Colonic mucosa (tissue), 4 donors: ENCODE measurements around the gene PTOV1. TPM values are rescaled to one million over a fixed set of nuclear protein-coding genes. Genes with fewer than 3 reads are reported as not detected.

Experiments used
- DNase-seq: peaks from one replicate; pipeline ENCODE4 v3.0.0-alpha.2; 2020
- H3K27ac ChIP-seq: fragments of 200-600 bp; one replicate; pipeline ENCODE4 v1.8.0; 2021
- H3K27me3 ChIP-seq: fragments of 200-600 bp; one replicate; pipeline ENCODE4 v1.8.0; 2021
- H3K36me3 ChIP-seq: fragments of 200-600 bp; one replicate; pipeline ENCODE4 v1.8.0; 2021
- H3K4me1 ChIP-seq: fragments of 200-600 bp; one replicate; pipeline ENCODE4 v1.8.0; 2021; ENCODE audit warnings: mild to moderate bottlenecking
- H3K4me3 ChIP-seq: fragments of 200-600 bp; one replicate; pipeline ENCODE4 v1.8.0; 2021
- H3K9ac ChIP-seq, 2 donors: one replicate each; pipeline ENCODE4 v1.7.0; 2013; ENCODE audit warnings: control low read depth in 2 of 2, low read depth in 2 of 2, low read length in 2 of 2
- H3K9me3 ChIP-seq: fragments of 200-600 bp; one replicate; pipeline ENCODE4 v1.8.0; 2021
- CTCF ChIP-seq: fragments of 200-600 bp; IDR thresholded peaks from one replicate; pipeline ENCODE4 v1.8.0; 2022; ENCODE audit warnings: antibody characterized with exemption, mild to moderate bottlenecking
- intact Hi-C: fragments of 100-400 bp; cut with DNase I; formaldehyde crosslinking; loops from one replicate; pipeline ENCODE4 v1.14.1; 2022
- total RNA-seq, 2 donors: library from RNA; stranded (reverse); fragmentation: NEBNext Ultra II Directional in 1 of 2; extraction: Animal tissue kit (Norgen Biotek cat#: 25700) in 1 of 2; gene quantifications; one replicate each; pipeline ENCODE4 v1.2.1, GENCODE V29; 2021
- donor health status: healthy.
- donor health status: DM: no; HTN: no; CAD: no.
- donor health status: DM: no; HTN: no; CAD: no.

Gene PTOV1
- total RNA-seq, 2 donors from 2014 or later: 109 to 128 TPM

GRCh38 chr19:49855676-49856573, 5.0 kb downstream of the PTOV1 start:
- Histone ChIP-seq H3K27ac (no peak overlapping the region), H3K27me3 (no peaks in the 10 kb centered on the region), H3K9me3 (no peaks in the 10 kb centered on the region), H3K9ac (no peak overlapping the region), H3K4me1 (peaks cover 7% of the 10 kb centered on the region), H3K4me3 (no peak overlapping the region), H3K36me3 (peaks cover 11% of the 10 kb centered on the region)
- intact Hi-C loops: no loop called here
- TF ChIP-seq CTCF: no peak
- peak; percentile 21 for DNase-seq

GRCh38 chr19:49856574-49857021, 5.6 kb downstream of the PTOV1 start:
- intact Hi-C loops: no loop called here
- H3K36me3 ChIP-seq: peaks cover 11% of the 10 kb centered on the region
- peaks cover 7% of the 10 kb centered on the region for H3K4me1 ChIP-seq
- TF ChIP-seq CTCF: no peak
- H3K27ac ChIP-seq: no peak overlapping the region
- H3K9me3 ChIP-seq: no peaks in the 10 kb centered on the region
- H3K4me3 ChIP-seq: no peak overlapping the region
- no peak for DNase-seq
- H3K27me3 ChIP-seq: no peaks in the 10 kb centered on the region
- no peak overlapping the region for H3K9ac ChIP-seq

GRCh38 chr19:49857061-49857837, 6.3 kb downstream of the PTOV1 start:
- no peak for DNase-seq
- Histone ChIP-seq H3K4me3 (no peak overlapping the region), H3K27ac (no peak overlapping the region), H3K4me1 (peaks cover 7% of the 10 kb centered on the region), H3K36me3 (peaks cover 11% of the 10 kb centered on the region), H3K27me3 (no peaks in the 10 kb centered on the region), H3K9ac (no peak overlapping the region), H3K9me3 (no peaks in the 10 kb centered on the region)
- TF ChIP-seq CTCF: no peak
- intact Hi-C loops: no loop called here

- no peak overlapping the region for H3K9ac ChIP-seq
- peaks cover 11% of the 10 kb centered on the region for H3K36me3 ChIP-seq
Measured at GRCh38 chr19:49857838-49858087, 6.8 kb downstream of the PTOV1 start.

More at GRCh38 chr19:49857838-49858087, 6.8 kb downstream of the PTOV1 start:
- no peak overlapping the region for H3K4me3 ChIP-seq
- peaks cover 3% of the 10 kb centered on the region for H3K4me1 ChIP-seq
- H3K27ac ChIP-seq: no peak overlapping the region
- intact Hi-C loops: no loop called here
- no peaks in the 10 kb centered on the region for H3K9me3 ChIP-seq
- no peak for TF ChIP-seq CTCF
- DNase-seq: no peak
- no peaks in the 10 kb centered on the region for H3K27me3 ChIP-seq
